PFSK-1 (cell line): ENCODE results near the gene FUBP3.

Source experiments
- POLR2AphosphoS5 ChIP-seq: IDR thresholded peaks from 2 replicates; pipeline ENCODE4 v1.6.1; 2012; ENCODE audit warnings: low read depth, mild to moderate bottlenecking, control low read depth, low read length, moderate library complexity
- TAF1 ChIP-seq: IDR thresholded peaks from 2 replicates; pipeline ENCODE4 v1.6.1; 2012; ENCODE audit warnings: low read length, control low read depth, borderline replicate concordance; ENCODE audit not compliant: insufficient read depth
- TF ChIP-seq, protein P1 (sequence below), 2 experiments: IDR thresholded peaks; 2 replicates each; pipeline versions ENCODE4 v1.6.1 to v1.8.0; 2011 to 2012; ENCODE audit warnings: low read depth in 2 of 2, low read length in 2 of 2, control low read depth in 1 of 2, inconsistent platforms in 1 of 2, mild to moderate bottlenecking in 1 of 2, moderate library complexity in 1 of 2; ENCODE audit not compliant: insufficient read depth in 1 of 2

DNA sequence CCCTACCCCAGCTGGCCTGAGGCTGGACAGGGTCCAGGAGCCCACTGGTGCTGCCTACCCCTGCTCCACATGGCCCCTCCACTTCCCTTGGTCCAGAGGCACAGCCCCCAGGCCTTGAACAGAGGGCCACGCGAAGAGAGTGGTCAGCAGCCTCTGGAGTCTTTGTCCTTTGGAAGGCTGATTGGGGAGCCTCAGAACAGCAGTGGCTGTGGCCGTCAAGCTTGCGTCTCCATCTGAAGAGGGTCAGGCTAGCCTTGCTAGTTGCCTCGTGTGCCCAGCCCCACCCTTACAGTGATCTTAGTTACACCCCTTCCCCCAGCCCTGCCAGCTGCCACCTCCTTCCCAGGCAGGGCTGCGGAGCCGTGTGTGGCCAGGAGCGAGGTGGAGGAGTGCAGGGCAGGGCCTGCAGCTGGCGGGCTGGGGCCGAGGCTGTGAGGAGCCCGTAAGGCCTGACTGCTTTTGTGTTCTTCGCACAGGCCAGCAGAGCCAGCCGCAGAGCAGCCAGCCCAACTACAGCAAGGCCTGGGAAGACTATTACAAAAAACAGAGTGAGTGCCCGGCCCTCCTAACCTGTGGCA is 54.9 kb downstream of the FUBP3 start:
- TF ChIP-seq, protein P1, sequence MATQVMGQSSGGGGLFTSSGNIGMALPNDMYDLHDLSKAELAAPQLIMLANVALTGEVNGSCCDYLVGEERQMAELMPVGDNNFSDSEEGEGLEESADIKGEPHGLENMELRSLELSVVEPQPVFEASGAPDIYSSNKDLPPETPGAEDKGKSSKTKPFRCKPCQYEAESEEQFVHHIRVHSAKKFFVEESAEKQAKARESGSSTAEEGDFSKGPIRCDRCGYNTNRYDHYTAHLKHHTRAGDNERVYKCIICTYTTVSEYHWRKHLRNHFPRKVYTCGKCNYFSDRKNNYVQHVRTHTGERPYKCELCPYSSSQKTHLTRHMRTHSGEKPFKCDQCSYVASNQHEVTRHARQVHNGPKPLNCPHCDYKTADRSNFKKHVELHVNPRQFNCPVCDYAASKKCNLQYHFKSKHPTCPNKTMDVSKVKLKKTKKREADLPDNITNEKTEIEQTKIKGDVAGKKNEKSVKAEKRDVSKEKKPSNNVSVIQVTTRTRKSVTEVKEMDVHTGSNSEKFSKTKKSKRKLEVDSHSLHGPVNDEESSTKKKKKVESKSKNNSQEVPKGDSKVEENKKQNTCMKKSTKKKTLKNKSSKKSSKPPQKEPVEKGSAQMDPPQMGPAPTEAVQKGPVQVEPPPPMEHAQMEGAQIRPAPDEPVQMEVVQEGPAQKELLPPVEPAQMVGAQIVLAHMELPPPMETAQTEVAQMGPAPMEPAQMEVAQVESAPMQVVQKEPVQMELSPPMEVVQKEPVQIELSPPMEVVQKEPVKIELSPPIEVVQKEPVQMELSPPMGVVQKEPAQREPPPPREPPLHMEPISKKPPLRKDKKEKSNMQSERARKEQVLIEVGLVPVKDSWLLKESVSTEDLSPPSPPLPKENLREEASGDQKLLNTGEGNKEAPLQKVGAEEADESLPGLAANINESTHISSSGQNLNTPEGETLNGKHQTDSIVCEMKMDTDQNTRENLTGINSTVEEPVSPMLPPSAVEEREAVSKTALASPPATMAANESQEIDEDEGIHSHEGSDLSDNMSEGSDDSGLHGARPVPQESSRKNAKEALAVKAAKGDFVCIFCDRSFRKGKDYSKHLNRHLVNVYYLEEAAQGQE (IDR thresholded peaks at IDR 0.05; ENCODE audit: insufficient read depth in 1 of 2, low read depth in 2 of 2, low read length in 2 of 2): no peak
- TF ChIP-seq POLR2AphosphoS5 (no peak), TAF1 (no peak)
